Tibial nerve (tissue), 4 donors: Measurements from ENCODE around the gene LRTM1. TPM values are rescaled to one million over a fixed set of nuclear protein-coding genes. Genes with fewer than 3 reads are reported as not detected.

Source experiments
- DNase-seq, 2 donors: peaks; one replicate each; pipeline ENCODE4 v3.0.0-alpha.2; 2019; ENCODE audit warnings: low spot score in 2 of 2
- H3K27ac ChIP-seq, 4 donors: fragments of 200-600 bp; sonication (generic) in 3 of 4; one replicate each; pipeline ENCODE4 v1.5.1; 2017 to 2019; ENCODE audit warnings: mild to moderate bottlenecking in 1 of 4
- H3K27me3 ChIP-seq, 2 donors: fragments of 200-600 bp; sonication (generic) in 1 of 2; one replicate each; pipeline versions ENCODE4 v1.5.1 to v1.6.0; 2017 to 2019
- H3K36me3 ChIP-seq, 3 donors: fragments of 200-600 bp; sonication (generic); one replicate each; pipeline ENCODE4 v1.5.1; 2018 to 2019
- H3K4me1 ChIP-seq, 4 donors: fragments of 200-600 bp; sonication (generic) in 3 of 4; one replicate each; pipeline ENCODE4 v1.5.1; 2017 to 2019
- H3K4me3 ChIP-seq, 4 donors: fragments of 200-600 bp; sonication (generic) in 3 of 4; one replicate each; pipeline ENCODE4 v1.5.1; 2017 to 2019; ENCODE audit warnings: mild to moderate bottlenecking in 1 of 4, moderate library complexity in 1 of 4
- H3K9me3 ChIP-seq, 4 donors: fragments of 200-600 bp; sonication (generic) in 3 of 4; one replicate each; pipeline ENCODE4 v1.5.1; 2017 to 2019
- CTCF ChIP-seq, 5 experiments: fragments of 200-600 bp in 3 of 5; fragments of 450-650 bp in 2 of 5; sonication (generic) in 3 of 5; IDR thresholded peaks; one replicate each; pipeline ENCODE4 v1.5.1; 2016 to 2019; ENCODE audit warnings: antibody characterized with exemption in 5 of 5, mild to moderate bottlenecking in 3 of 5, moderate library complexity in 2 of 5
- EP300 ChIP-seq, 2 donors: sonication (generic); formaldehyde crosslinking; IDR thresholded peaks; one replicate each; pipeline ENCODE4 v1.6.1; 2017; ENCODE audit warnings: antibody characterized with exemption in 2 of 2, mild to moderate bottlenecking in 1 of 2
- POLR2A ChIP-seq, 2 donors: fragments of 450-650 bp; IDR thresholded peaks; one replicate each; pipeline ENCODE4 v1.6.1; 2017; ENCODE audit warnings: antibody characterized with exemption in 2 of 2, mild to moderate bottlenecking in 2 of 2, moderate library complexity in 2 of 2
- WGBS, 2 donors: methylation state at CpG; one replicate each; pipeline ENCODE4 v1.1.5; 2018; 5-methylcytosine and 5-hydroxymethylcytosine counted together
- total RNA-seq, 4 donors: library from RNA; depleted of rRNA; stranded (reverse); fragments of >200 nt; gene quantifications; one replicate each; pipeline ENCODE4 v1.1.0, GENCODE V29; 2016

LRTM1 gene
- total RNA-seq, 4 donors from 2014 or later: not detected

- no peaks in the 10 kb centered on the region for H3K27me3 ChIP-seq
- no peaks in the 10 kb centered on the region for H3K36me3 ChIP-seq
- no peaks in the 10 kb centered on the region for H3K9me3 ChIP-seq
- H3K4me1 ChIP-seq: no peaks in the 10 kb centered on the region
- TF ChIP-seq EP300 (IDR thresholded peaks at IDR 0.05) (no peak), CTCF (IDR thresholded peaks at IDR 0.05) (no peak), POLR2A (IDR thresholded peaks at IDR 0.05) (no peak)
- DNase-seq: no peak
- 88% methylated on average over 5 of the region's 5 CpGs for WGBS, 2 donors
- no peak overlapping the region for H3K27ac ChIP-seq
- H3K4me3 ChIP-seq: no peak overlapping the region
Observed at GRCh38 chr3:54954521-54954920, 26.7 kb upstream of the LRTM1 start.

- H3K27me3 ChIP-seq: no peaks in the 10 kb centered on the region
- H3K9me3 ChIP-seq: no peaks in the 10 kb centered on the region
- H3K36me3 ChIP-seq: no peaks in the 10 kb centered on the region
- no peak overlapping the region for H3K4me3 ChIP-seq
- no peaks in the 10 kb centered on the region for H3K4me1 ChIP-seq
- DNase-seq: no peak
- WGBS, 2 donors: 24 to 32% methylated on average over 5 of the region's 5 CpGs
- TF ChIP-seq POLR2A (IDR thresholded peaks at IDR 0.05): no peak
- TF ChIP-seq CTCF (IDR thresholded peaks at IDR 0.05): no peak
- TF ChIP-seq EP300 (IDR thresholded peaks at IDR 0.05): no peak
- no peak overlapping the region for H3K27ac ChIP-seq
Observed at GRCh38 chr3:54954022-54954421, 26.2 kb upstream of the LRTM1 start.

DNA sequence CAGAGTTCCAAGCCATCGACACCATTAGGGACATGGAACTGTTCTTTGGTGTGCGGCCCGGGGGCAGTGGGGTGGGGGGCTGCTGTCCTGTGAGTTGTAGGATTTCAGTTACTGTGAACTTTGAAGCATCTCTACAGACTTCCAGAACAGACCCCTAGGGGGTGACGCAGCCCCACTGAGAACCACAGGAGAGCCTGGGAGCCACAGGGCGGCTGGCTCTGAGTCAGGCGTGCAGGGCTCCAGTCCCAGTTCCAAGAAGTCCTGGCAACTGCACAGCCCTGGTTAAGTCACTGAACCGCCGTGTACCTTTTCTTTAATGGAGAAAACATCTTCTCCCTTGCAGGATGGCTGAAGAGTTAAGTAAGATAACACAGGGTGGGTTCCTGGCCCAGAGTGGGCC lies 23.5 kb upstream of the LRTM1 start:
- peak in 4 of 5 experiments; percentile 28 to 56 (median 32) for TF ChIP-seq CTCF (IDR thresholded peaks at IDR 0.05)
- TF ChIP-seq EP300 (IDR thresholded peaks at IDR 0.05): no peak
- no peak for TF ChIP-seq POLR2A (IDR thresholded peaks at IDR 0.05)
- DNase-seq: peak; percentile 25 to 50
- H3K4me3 ChIP-seq: no peak overlapping the region
- H3K9me3 ChIP-seq: no peaks in the 10 kb centered on the region
- H3K4me1 ChIP-seq: no peaks in the 10 kb centered on the region
- no peaks in the 10 kb centered on the region for H3K36me3 ChIP-seq
- no peaks in the 10 kb centered on the region for H3K27me3 ChIP-seq
- no peak overlapping the region for H3K27ac ChIP-seq
- 40 to 47% methylated on average over 8 of the region's 8 CpGs for WGBS, 2 donors

- no peaks in the 10 kb centered on the region for H3K4me1 ChIP-seq
- TF ChIP-seq CTCF (IDR thresholded peaks at IDR 0.05) (no peak), EP300 (IDR thresholded peaks at IDR 0.05) (no peak), POLR2A (IDR thresholded peaks at IDR 0.05) (no peak)
- DNase-seq: no peak
- H3K9me3 ChIP-seq: no peaks in the 10 kb centered on the region
- WGBS, 2 donors: 46 to 54% methylated on average over 7 of the region's 7 CpGs
- H3K27me3 ChIP-seq: no peaks in the 10 kb centered on the region
- no peak overlapping the region for H3K4me3 ChIP-seq
- no peak overlapping the region for H3K27ac ChIP-seq
- H3K36me3 ChIP-seq: no peaks in the 10 kb centered on the region
Observed at GRCh38 chr3:54950391-54951003, 22.6 kb upstream of the LRTM1 start.

DNA sequence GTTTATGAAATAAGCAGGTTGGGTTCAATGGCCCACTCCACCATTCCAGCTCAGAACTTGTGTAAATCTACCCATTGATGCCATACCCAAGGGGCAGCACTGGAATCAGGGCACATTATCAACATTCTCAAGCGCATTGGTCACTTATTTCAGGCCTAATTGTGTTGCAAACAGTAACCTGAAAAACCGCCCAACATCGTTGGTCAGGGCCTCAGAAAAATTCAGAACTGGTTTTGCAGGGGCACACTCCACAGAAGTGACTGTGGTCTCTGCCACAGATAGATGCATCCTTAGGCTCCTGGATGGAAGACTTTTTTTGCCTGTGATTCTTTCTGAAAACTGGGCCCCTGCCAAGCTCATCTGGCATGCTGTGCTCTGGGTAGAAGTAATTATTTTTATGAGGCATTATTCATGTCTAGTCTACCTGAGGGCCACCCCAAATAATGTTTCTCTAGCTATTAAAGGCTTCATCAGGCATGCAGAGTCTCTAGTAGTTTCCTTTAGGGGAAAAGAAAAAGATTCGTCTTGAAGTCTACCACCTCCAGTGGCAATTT lies 21.7 kb upstream of the LRTM1 start:
- TF ChIP-seq EP300 (IDR thresholded peaks at IDR 0.05): no peak
- no peak for TF ChIP-seq POLR2A (IDR thresholded peaks at IDR 0.05)
- no peak for TF ChIP-seq CTCF (IDR thresholded peaks at IDR 0.05)
- Histone ChIP-seq H3K36me3 (no peaks in the 10 kb centered on the region), H3K27ac (no peak overlapping the region), H3K9me3 (no peaks in the 10 kb centered on the region), H3K27me3 (no peaks in the 10 kb centered on the region), H3K4me1 (no peaks in the 10 kb centered on the region), H3K4me3 (no peak overlapping the region)
- DNase-seq: no peak
- 83 to 92% methylated on average over 4 of the region's 4 CpGs for WGBS, 2 donors
